ENCODE measurements around the gene SHROOM4. TPM values are rescaled to one million over a fixed set of nuclear protein-coding genes. Genes with fewer than 3 reads are reported as not detected.
A peak's percentile ranks its signal among the peaks of the same experiment; 100 is the strongest.

Gene SHROOM4
- total RNA-seq, 1 donor from 2014 or later: 25.3 TPM

- no peaks in the 10 kb centered on the region for H3K27me3 ChIP-seq
- DNase-seq (ENCODE audit: low spot score in 2 of 2): no peak
- H3K36me3 ChIP-seq: no peaks in the 10 kb centered on the region
- no peaks in the 10 kb centered on the region for H3K4me1 ChIP-seq
- TF ChIP-seq, protein P1, sequence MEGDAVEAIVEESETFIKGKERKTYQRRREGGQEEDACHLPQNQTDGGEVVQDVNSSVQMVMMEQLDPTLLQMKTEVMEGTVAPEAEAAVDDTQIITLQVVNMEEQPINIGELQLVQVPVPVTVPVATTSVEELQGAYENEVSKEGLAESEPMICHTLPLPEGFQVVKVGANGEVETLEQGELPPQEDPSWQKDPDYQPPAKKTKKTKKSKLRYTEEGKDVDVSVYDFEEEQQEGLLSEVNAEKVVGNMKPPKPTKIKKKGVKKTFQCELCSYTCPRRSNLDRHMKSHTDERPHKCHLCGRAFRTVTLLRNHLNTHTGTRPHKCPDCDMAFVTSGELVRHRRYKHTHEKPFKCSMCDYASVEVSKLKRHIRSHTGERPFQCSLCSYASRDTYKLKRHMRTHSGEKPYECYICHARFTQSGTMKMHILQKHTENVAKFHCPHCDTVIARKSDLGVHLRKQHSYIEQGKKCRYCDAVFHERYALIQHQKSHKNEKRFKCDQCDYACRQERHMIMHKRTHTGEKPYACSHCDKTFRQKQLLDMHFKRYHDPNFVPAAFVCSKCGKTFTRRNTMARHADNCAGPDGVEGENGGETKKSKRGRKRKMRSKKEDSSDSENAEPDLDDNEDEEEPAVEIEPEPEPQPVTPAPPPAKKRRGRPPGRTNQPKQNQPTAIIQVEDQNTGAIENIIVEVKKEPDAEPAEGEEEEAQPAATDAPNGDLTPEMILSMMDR (IDR thresholded peaks at IDR 0.05): no peak
- no peak overlapping the region for H3K4me3 ChIP-seq
- H3K27ac ChIP-seq: no peak overlapping the region
- intact Hi-C loops (cut with DNase I): no loop called here
- H3K9me3 ChIP-seq: no peaks in the 10 kb centered on the region
Measured at GRCh38 chrX:50698944-50699343, 115.0 kb downstream of the SHROOM4 start.

DNA sequence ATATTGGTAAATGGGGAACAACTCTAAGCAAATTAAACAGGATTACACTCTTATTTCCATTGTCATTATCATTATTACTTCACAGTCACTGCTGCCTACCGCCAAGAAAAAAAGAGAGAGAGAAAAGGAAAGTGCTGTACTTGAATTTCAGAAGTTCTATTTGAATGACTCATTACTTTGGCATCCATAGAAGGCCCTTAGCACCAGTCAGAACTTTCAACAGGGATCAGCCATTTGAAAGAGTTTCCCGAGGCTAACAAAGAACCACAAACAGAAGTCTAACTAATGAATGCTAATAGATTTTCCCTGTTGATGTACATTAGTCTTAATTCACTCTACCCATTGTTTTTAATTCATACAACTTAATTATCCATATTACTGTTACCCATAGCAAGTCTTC is 116.3 kb downstream of the SHROOM4 start:
- H3K36me3 ChIP-seq: no peaks in the 10 kb centered on the region
- no peak overlapping the region for H3K4me3 ChIP-seq
- peak overlapping the region in 1 of 2 donors; percentile 54 for H3K27ac ChIP-seq
- H3K4me1 ChIP-seq: no peaks in the 10 kb centered on the region
- no peaks in the 10 kb centered on the region for H3K9me3 ChIP-seq
- no peaks in the 10 kb centered on the region for H3K27me3 ChIP-seq
- TF ChIP-seq, protein P1 (IDR thresholded peaks at IDR 0.05): no peak
- intact Hi-C loops (cut with DNase I): no loop called here
- DNase-seq (ENCODE audit: low spot score in 2 of 2): no peak

GRCh38 chrX:50691820-50692219 is 122.2 kb downstream of the SHROOM4 start:
- H3K4me3 ChIP-seq: no peak overlapping the region
- no peaks in the 10 kb centered on the region for H3K27me3 ChIP-seq
- no peaks in the 10 kb centered on the region for H3K9me3 ChIP-seq
- intact Hi-C loops (cut with DNase I): loop anchor here (5.0 kb wide), 4 partner anchors 210 to 730 kb away; no protein-coding TSS in a partner anchor
- H3K36me3 ChIP-seq: no peaks in the 10 kb centered on the region
- no peak for DNase-seq (ENCODE audit: low spot score in 2 of 2)
- no peak overlapping the region for H3K27ac ChIP-seq
- TF ChIP-seq, protein P1 (IDR thresholded peaks at IDR 0.05): peak; percentile 44 to 64 (median 51)
- H3K4me1 ChIP-seq: no peaks in the 10 kb centered on the region

DNA sequence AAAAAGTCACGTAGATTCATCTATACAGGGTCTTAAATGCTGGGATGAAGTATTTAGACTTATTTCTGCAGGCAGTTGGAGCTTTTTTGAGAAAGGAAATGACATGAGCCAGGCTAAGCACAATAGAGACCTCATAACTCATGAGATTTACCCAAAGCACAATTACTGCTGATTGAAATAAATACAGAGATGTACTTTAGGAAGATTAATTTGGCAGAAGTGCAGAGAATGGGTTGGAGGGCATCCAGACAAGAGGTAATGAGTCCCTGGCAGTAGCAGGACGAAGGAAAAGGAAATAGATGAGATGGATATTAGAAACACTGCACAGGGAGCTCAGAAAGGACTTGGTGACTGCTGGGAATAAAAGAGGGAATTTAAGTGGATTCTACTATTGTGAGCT is 129.1 kb downstream of the SHROOM4 start:
- Histone ChIP-seq H3K27me3 (no peaks in the 10 kb centered on the region), H3K27ac (no peak overlapping the region), H3K4me1 (no peaks in the 10 kb centered on the region), H3K36me3 (no peaks in the 10 kb centered on the region), H3K4me3 (no peak overlapping the region), H3K9me3 (no peaks in the 10 kb centered on the region)
- DNase-seq (ENCODE audit: low spot score in 2 of 2): no peak
- intact Hi-C loops (cut with DNase I): no loop called here
- TF ChIP-seq, protein P1 (IDR thresholded peaks at IDR 0.05): no peak

GRCh38 chrX:50680990-50681389 is 133.0 kb downstream of the SHROOM4 start:
- TF ChIP-seq, protein P1 (IDR thresholded peaks at IDR 0.05): no peak
- intact Hi-C loops (cut with DNase I): no loop called here
- no peaks in the 10 kb centered on the region for H3K36me3 ChIP-seq

GRCh38 chrX:50677789-50678188 is 136.2 kb downstream of the SHROOM4 start:
- TF ChIP-seq, protein P1 (IDR thresholded peaks at IDR 0.05): no peak
- no peaks in the 10 kb centered on the region for H3K27me3 ChIP-seq
- H3K9me3 ChIP-seq: no peaks in the 10 kb centered on the region
- DNase-seq (ENCODE audit: low spot score in 2 of 2): no peak
- H3K4me3 ChIP-seq: no peak overlapping the region
- no peak overlapping the region for H3K27ac ChIP-seq
- H3K36me3 ChIP-seq: no peaks in the 10 kb centered on the region
- intact Hi-C loops (cut with DNase I): no loop called here
- H3K4me1 ChIP-seq: no peaks in the 10 kb centered on the region

More at GRCh38 chrX:50680990-50681389, 133.0 kb downstream of the SHROOM4 start:
- Histone ChIP-seq H3K9me3 (no peaks in the 10 kb centered on the region), H3K27me3 (no peaks in the 10 kb centered on the region), H3K27ac (no peak overlapping the region), H3K4me1 (no peaks in the 10 kb centered on the region), H3K4me3 (no peak overlapping the region)
- no peak for DNase-seq (ENCODE audit: low spot score in 2 of 2)
